Cardiac muscle cell (in vitro differentiated cells and primary cell): ENCODE results near the gene MRM2. TPM values are rescaled to one million over a fixed set of nuclear protein-coding genes. Genes with fewer than 3 reads are reported as not detected.

Experiments used
- DNase-seq, 2 donors: peaks; one replicate each; pipeline versions ENCODE4 v3.0.0 to v3.0.0-alpha.2; 2010 to 2017; ENCODE audit warnings: low read depth in 1 of 2, low spot score in 1 of 2
- H3K27ac ChIP-seq: fragments of 200-600 bp; sonication (generic); 2 replicates; pipeline ENCODE4 v1.5.1; 2016
- H3K27me3 ChIP-seq: fragments of 200-600 bp; sonication (generic); 2 replicates; pipeline ENCODE4 v1.6.0; 2016; ENCODE audit warnings: control low read depth
- H3K36me3 ChIP-seq: fragments of 200-600 bp; sonication (generic); 2 replicates; pipeline ENCODE4 v1.5.1; 2016; ENCODE audit warnings: control low read depth
- H3K4me1 ChIP-seq: fragments of 200-600 bp; sonication (generic); 2 replicates; pipeline ENCODE4 v1.8.1; 2017; ENCODE audit warnings: low read depth, mild to moderate bottlenecking, mixed run types
- H3K4me3 ChIP-seq: fragments of 200-600 bp; sonication (generic); 2 replicates; pipeline ENCODE4 v1.5.1; 2016; ENCODE audit warnings: mild to moderate bottlenecking
- H3K9me3 ChIP-seq: fragments of 200-600 bp; sonication (generic); 2 replicates; pipeline ENCODE4 v1.5.1; 2017; ENCODE audit warnings: low read depth, mild to moderate bottlenecking, control low read depth
- polyA plus RNA-seq: library from polyadenylated mRNA; unstranded; fragments of >200 nt; fragmentation: Nextera tagmentation; extraction: Ambion mirVana; gene quantifications from 2 replicates; pipeline ENCODE4 v1.2.1, GENCODE V29; 2016
- total RNA-seq: library from RNA; depleted of rRNA; stranded (reverse); fragments of >200 nt; gene quantifications from 2 replicates; pipeline ENCODE4 v1.2.3, GENCODE V29; 2016
- TF ChIP-seq, protein P1 (sequence below): IDR thresholded peaks from 2 replicates; pipeline ENCODE4 v1.5.1; 2012; ENCODE audit warnings: low read depth, mild to moderate bottlenecking, low read length

MRM2 gene
- total and polyA plus RNA-seq, 2 experiments from 2014 or later: 24.2 to 53.5 TPM

DNA sequence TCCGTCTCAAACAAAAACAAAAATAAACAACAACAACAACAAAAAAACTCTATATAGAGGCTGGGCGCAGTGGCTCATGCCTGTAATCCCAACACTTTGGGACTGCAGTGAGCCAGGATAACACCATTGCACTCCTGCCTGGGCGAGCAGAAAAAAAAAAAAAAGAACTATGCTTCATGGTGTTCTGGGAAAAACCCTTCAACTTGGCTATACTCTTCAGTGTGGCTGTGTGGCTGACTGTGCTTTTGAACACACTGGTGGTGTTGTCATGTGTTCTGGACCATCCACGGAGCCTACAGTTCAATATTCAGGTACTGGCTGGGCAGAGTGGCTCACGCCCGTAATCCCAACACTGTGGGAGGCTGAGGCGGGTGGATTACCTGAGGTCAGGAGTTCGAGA is 45.7 kb upstream of the MRM2 start:
- TF ChIP-seq, protein P1, sequence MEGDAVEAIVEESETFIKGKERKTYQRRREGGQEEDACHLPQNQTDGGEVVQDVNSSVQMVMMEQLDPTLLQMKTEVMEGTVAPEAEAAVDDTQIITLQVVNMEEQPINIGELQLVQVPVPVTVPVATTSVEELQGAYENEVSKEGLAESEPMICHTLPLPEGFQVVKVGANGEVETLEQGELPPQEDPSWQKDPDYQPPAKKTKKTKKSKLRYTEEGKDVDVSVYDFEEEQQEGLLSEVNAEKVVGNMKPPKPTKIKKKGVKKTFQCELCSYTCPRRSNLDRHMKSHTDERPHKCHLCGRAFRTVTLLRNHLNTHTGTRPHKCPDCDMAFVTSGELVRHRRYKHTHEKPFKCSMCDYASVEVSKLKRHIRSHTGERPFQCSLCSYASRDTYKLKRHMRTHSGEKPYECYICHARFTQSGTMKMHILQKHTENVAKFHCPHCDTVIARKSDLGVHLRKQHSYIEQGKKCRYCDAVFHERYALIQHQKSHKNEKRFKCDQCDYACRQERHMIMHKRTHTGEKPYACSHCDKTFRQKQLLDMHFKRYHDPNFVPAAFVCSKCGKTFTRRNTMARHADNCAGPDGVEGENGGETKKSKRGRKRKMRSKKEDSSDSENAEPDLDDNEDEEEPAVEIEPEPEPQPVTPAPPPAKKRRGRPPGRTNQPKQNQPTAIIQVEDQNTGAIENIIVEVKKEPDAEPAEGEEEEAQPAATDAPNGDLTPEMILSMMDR: no peak
- Histone ChIP-seq H3K27me3 (no peaks in the 10 kb centered on the region), H3K36me3 (no peaks in the 10 kb centered on the region), H3K9me3 (no peaks in the 10 kb centered on the region), H3K4me3 (no peak overlapping the region), H3K4me1 (no peaks in the 10 kb centered on the region), H3K27ac (no peak overlapping the region)
- DNase-seq: no peak

DNA sequence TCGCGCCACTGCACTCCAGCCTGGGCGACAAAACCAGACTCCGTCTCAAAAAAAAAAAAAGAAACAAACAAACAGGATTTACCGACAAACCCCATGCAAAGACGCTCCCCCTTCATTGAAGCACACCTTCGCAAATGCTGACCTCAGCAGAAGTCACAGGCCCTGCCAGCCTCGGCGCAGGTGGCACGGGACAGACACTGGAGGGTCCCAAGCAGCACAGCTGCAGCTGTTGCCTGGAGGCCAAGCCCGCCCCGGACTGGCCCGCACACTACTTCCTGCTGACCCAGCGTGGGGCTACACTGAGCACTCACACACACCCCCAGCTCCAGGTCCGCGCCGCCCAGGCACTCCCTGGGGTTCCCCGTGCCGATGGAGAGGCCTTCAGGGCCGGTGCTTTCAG is 41.1 kb upstream of the MRM2 start:
- Histone ChIP-seq H3K27me3 (no peaks in the 10 kb centered on the region), H3K4me1 (peaks cover 8% of the 10 kb centered on the region), H3K27ac (no peak overlapping the region), H3K9me3 (no peaks in the 10 kb centered on the region), H3K4me3 (no peak overlapping the region), H3K36me3 (no peaks in the 10 kb centered on the region)
- TF ChIP-seq, protein P1: no peak
- no peak for DNase-seq

DNA sequence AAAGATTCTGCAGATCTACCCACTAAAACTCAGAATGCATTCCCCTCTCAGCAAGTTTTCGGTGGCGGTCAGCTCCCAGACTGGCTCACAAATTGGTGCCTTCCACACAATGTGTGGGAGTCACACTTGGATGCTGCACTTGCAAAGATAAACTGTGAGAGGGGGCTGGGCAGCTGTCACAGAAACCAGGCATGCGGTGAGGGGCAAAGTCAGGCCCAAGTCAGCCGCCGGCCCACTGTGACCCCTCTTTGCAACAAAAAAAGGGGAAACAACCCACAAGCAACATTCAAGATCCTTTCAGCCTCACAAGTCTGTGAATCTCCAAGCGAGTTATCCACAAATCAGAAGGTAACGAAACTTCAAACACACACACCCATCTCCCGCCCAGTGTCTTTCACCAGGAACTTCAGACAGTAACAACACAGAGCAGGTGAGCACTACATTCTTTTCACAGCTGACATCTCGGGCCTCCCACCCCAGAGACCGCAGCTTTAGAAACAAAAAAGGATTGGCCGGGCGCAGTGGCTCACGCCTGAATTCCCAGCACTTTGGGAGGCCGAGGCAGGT is 40.3 kb upstream of the MRM2 start:
- Histone ChIP-seq H3K27me3 (no peaks in the 10 kb centered on the region), H3K9me3 (no peaks in the 10 kb centered on the region), H3K36me3 (no peaks in the 10 kb centered on the region), H3K27ac (peak overlapping the region; percentile 54), H3K4me3 (no peak overlapping the region), H3K4me1 (peaks cover 8% of the 10 kb centered on the region)
- TF ChIP-seq, protein P1: no peak
- peak in 1 of 2 donors; percentile 42 for DNase-seq

- Histone ChIP-seq H3K27ac (peak overlapping the region; percentile 54), H3K4me3 (no peak overlapping the region), H3K4me1 (peaks cover 8% of the 10 kb centered on the region), H3K36me3 (no peaks in the 10 kb centered on the region), H3K9me3 (no peaks in the 10 kb centered on the region), H3K27me3 (no peaks in the 10 kb centered on the region)
- TF ChIP-seq, protein P1: no peak
- peak in 1 of 2 donors; percentile 76 for DNase-seq
Observed at GRCh38 chr7:2281541-2281940, 39.5 kb upstream of the MRM2 start.

GRCh38 chr7:2280424-2280823 is 38.4 kb upstream of the MRM2 start:
- TF ChIP-seq, protein P1: no peak
- Histone ChIP-seq H3K27me3 (no peaks in the 10 kb centered on the region), H3K4me3 (no peak overlapping the region), H3K4me1 (peaks cover 8% of the 10 kb centered on the region), H3K27ac (no peak overlapping the region), H3K9me3 (no peaks in the 10 kb centered on the region), H3K36me3 (no peaks in the 10 kb centered on the region)
- DNase-seq: no peak
